Duodenal mucosa (tissue), 2 donors: ENCODE measurements around the gene LAMA4.

Source experiments
- H3K27ac ChIP-seq: one replicate; pipeline ENCODE4 v1.7.0; 2013; ENCODE audit warnings: low read depth, low read length
- H3K27me3 ChIP-seq, 2 donors: one replicate each; pipeline ENCODE4 v1.7.0; 2013; ENCODE audit warnings: low read length in 2 of 2, control low read depth in 1 of 2; ENCODE audit not compliant: insufficient read depth in 2 of 2, control insufficient read depth in 1 of 2
- H3K36me3 ChIP-seq, 2 donors: one replicate each; pipeline ENCODE4 v1.7.0; 2013; ENCODE audit warnings: low read length in 2 of 2, control low read depth in 1 of 2; ENCODE audit not compliant: insufficient read depth in 2 of 2, control insufficient read depth in 1 of 2
- H3K4me1 ChIP-seq, 2 donors: one replicate each; pipeline ENCODE4 v1.7.0; 2013; ENCODE audit warnings: low read length in 2 of 2, control low read depth in 1 of 2; ENCODE audit not compliant: insufficient read depth in 2 of 2, control insufficient read depth in 1 of 2
- H3K4me3 ChIP-seq, 2 donors: one replicate each; pipeline ENCODE4 v1.7.0; 2013; ENCODE audit warnings: low read length in 2 of 2, low read depth in 1 of 2
- H3K9ac ChIP-seq, 2 donors: one replicate each; pipeline ENCODE4 v1.7.0; 2013; ENCODE audit warnings: low read length in 2 of 2, low read depth in 1 of 2
- H3K9me3 ChIP-seq, 2 donors: one replicate each; pipeline ENCODE4 v1.7.0; 2013; ENCODE audit warnings: low read length in 2 of 2, control low read depth in 1 of 2; ENCODE audit not compliant: control insufficient read depth in 1 of 2

The LAMA4 gene

GRCh38 chr6:112289038-112289566, 34.7 kb upstream of the LAMA4 start:
- no peak overlapping the region for H3K4me3 ChIP-seq
- no peaks in the 10 kb centered on the region for H3K36me3 ChIP-seq
- no peak overlapping the region for H3K9ac ChIP-seq
- no peaks in the 10 kb centered on the region for H3K4me1 ChIP-seq
- H3K27me3 ChIP-seq = no peaks in the 10 kb centered on the region
- H3K27ac ChIP-seq = no peak overlapping the region
- H3K9me3 ChIP-seq = no peaks in the 10 kb centered on the region

- no peaks in the 10 kb centered on the region for H3K27me3 ChIP-seq
- no peak overlapping the region for H3K27ac ChIP-seq
- no peaks in the 10 kb centered on the region for H3K36me3 ChIP-seq
- H3K4me3 ChIP-seq = no peak overlapping the region
- no peak overlapping the region for H3K9ac ChIP-seq
- no peaks in the 10 kb centered on the region for H3K4me1 ChIP-seq
- H3K9me3 ChIP-seq = no peaks in the 10 kb centered on the region
Observed at GRCh38 chr6:112288475-112288874, 34.1 kb upstream of the LAMA4 start.

GRCh38 chr6:112287577-112288225, 33.3 kb upstream of the LAMA4 start:
- no peak overlapping the region for H3K27ac ChIP-seq

GRCh38 chr6:112286500-112287144, 32.3 kb upstream of the LAMA4 start:
- Histone ChIP-seq H3K9me3 (no peaks in the 10 kb centered on the region), H3K4me1 (no peaks in the 10 kb centered on the region), H3K4me3 (no peak overlapping the region), H3K9ac (no peak overlapping the region), H3K27me3 (no peaks in the 10 kb centered on the region), H3K27ac (no peak overlapping the region), H3K36me3 (no peaks in the 10 kb centered on the region)

More at GRCh38 chr6:112287577-112288225, 33.3 kb upstream of the LAMA4 start:
- H3K9ac ChIP-seq = no peak overlapping the region
- no peak overlapping the region for H3K4me3 ChIP-seq
- no peaks in the 10 kb centered on the region for H3K36me3 ChIP-seq
- no peaks in the 10 kb centered on the region for H3K27me3 ChIP-seq
- H3K4me1 ChIP-seq = no peaks in the 10 kb centered on the region
- no peaks in the 10 kb centered on the region for H3K9me3 ChIP-seq

GRCh38 chr6:112286010-112286409, 31.6 kb upstream of the LAMA4 start:
- no peaks in the 10 kb centered on the region for H3K4me1 ChIP-seq
- no peak overlapping the region for H3K9ac ChIP-seq
- H3K9me3 ChIP-seq = no peaks in the 10 kb centered on the region
- H3K36me3 ChIP-seq = no peaks in the 10 kb centered on the region
- H3K27ac ChIP-seq = no peak overlapping the region
- H3K27me3 ChIP-seq = no peaks in the 10 kb centered on the region
- H3K4me3 ChIP-seq = no peak overlapping the region

- Histone ChIP-seq H3K4me3 (no peak overlapping the region), H3K27ac (no peak overlapping the region), H3K9ac (no peak overlapping the region), H3K36me3 (no peaks in the 10 kb centered on the region), H3K27me3 (no peaks in the 10 kb centered on the region), H3K9me3 (no peaks in the 10 kb centered on the region), H3K4me1 (no peaks in the 10 kb centered on the region)
Observed at GRCh38 chr6:112284603-112285002, 30.2 kb upstream of the LAMA4 start.

GRCh38 chr6:112283621-112284020, 29.3 kb upstream of the LAMA4 start:
- no peak overlapping the region for H3K4me3 ChIP-seq
- no peaks in the 10 kb centered on the region for H3K27me3 ChIP-seq
- H3K27ac ChIP-seq = no peak overlapping the region
- H3K4me1 ChIP-seq = peaks cover 0 to 4% of the 10 kb centered on the region in 2 donors
- no peak overlapping the region for H3K9ac ChIP-seq
- H3K36me3 ChIP-seq = no peaks in the 10 kb centered on the region
- no peaks in the 10 kb centered on the region for H3K9me3 ChIP-seq

- peaks cover 0 to 4% of the 10 kb centered on the region in 2 donors for H3K4me1 ChIP-seq
- no peak overlapping the region for H3K9ac ChIP-seq
- no peak overlapping the region for H3K27ac ChIP-seq
- no peaks in the 10 kb centered on the region for H3K36me3 ChIP-seq
- no peak overlapping the region for H3K4me3 ChIP-seq
- H3K9me3 ChIP-seq = no peaks in the 10 kb centered on the region
- H3K27me3 ChIP-seq = no peaks in the 10 kb centered on the region
Observed at GRCh38 chr6:112281821-112282615, 27.7 kb upstream of the LAMA4 start.

- H3K4me3 ChIP-seq = no peak overlapping the region
- H3K27me3 ChIP-seq = no peaks in the 10 kb centered on the region
- no peaks in the 10 kb centered on the region for H3K9me3 ChIP-seq
- H3K36me3 ChIP-seq = no peaks in the 10 kb centered on the region
- H3K4me1 ChIP-seq = peaks cover 0 to 4% of the 10 kb centered on the region in 2 donors
- no peak overlapping the region for H3K27ac ChIP-seq
- no peak overlapping the region for H3K9ac ChIP-seq
Observed at GRCh38 chr6:112279031-112279935, 24.9 kb upstream of the LAMA4 start.
